Left hindlimb (tissue), 1 donor: ENCODE measurements around the gene GRK3.
A peak's percentile ranks its signal among the peaks of the same experiment; 100 is the strongest.

Experiments used
- DNase-seq: peaks from one replicate; pipeline ENCODE4 v3.0.0-alpha.2; 2018

Gene GRK3

GRCh38 chr22:25669253-25670069 lies 105.0 kb downstream of the GRK3 start:
- no peak for DNase-seq

DNA sequence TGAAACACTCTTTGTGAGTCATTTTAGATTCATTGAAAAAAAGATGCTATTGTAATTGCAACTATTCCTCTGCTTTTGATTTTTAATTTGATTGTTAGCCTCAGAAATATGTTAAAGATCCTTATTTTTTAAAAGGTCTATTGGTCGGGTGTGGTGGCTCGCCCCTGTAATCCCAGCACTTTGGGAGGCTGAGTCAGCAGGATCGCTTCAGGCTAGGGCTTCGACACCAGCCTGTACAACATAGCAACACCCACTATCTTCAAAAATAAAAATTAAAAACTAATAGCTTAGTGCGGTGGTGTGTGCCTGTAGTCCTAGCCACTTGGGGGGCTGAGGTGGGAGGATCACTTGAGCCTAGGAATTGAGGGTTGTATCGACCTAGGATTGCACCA lies 105.6 kb downstream of the GRK3 start:
- DNase-seq: no peak

DNA sequence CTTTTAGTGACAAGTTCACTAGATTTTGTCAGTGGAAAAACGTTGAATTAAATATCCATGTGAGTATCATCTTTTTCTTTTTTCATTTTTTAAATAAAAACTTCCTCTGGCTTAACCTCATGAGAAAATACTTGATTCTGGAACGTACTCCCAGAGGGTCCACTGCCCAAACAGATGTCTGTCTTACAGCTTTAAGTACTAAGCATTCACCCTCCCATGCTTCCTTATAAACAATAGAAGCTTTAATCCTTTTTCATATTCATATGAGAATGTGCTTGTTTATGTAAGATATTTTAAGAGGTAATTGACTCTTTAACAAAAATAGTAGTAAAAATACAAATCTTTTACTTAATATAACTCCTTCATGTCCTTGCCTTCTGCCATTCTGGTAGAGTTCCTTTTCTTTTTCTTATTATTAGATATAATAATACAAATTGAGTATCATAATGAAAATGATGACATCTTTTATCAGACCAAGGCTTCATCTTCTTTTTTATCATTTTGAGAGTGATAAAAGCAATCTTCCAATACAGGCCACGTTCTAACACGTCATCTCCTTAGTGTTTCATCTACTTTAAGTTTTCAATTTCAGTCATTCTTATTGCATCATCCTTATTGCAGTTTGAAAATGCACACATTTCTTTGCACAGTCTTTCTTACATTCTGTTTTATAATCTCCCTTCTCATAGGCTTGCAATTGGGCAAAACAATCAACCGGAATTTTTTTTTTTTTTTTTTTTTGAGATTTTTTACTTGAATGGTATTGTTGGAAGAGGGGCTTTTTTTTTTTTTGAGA lies 108.0 kb downstream of the GRK3 start:
- DNase-seq: no peak

- no peak for DNase-seq
Measured at GRCh38 chr22:25673713-25674112, 109.2 kb downstream of the GRK3 start.

GRCh38 chr22:25677631-25678030 lies 113.2 kb downstream of the GRK3 start:
- DNase-seq: no peak

- DNase-seq: no peak
Measured at GRCh38 chr22:25680051-25680450, 115.6 kb downstream of the GRK3 start.

- no peak for DNase-seq
Measured at GRCh38 chr22:25680956-25681355, 116.5 kb downstream of the GRK3 start.

GRCh38 chr22:25682109-25682508 lies 117.6 kb downstream of the GRK3 start:
- DNase-seq: no peak

DNA sequence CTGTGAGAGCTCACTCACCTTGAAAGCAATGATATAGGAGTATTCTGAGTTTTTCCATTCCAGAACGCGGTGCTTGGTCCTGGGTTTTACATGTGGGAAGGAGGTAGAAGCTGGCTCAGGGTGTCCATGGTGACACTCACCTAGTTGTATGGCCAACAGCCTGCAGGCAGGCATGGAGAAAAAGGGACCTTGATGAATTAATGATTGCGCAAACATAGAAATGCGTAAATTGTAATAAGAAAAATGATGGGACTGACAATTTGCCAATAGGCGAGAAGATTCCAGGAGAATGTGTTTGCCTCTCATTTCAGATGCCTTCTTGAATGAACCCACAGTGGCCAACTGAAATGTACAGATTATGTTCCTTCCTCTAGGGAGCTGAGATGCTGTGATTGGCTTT lies 124.2 kb downstream of the GRK3 start:
- no peak for DNase-seq

- no peak for DNase-seq
Measured at GRCh38 chr22:25689631-25690030, 125.2 kb downstream of the GRK3 start.

DNA sequence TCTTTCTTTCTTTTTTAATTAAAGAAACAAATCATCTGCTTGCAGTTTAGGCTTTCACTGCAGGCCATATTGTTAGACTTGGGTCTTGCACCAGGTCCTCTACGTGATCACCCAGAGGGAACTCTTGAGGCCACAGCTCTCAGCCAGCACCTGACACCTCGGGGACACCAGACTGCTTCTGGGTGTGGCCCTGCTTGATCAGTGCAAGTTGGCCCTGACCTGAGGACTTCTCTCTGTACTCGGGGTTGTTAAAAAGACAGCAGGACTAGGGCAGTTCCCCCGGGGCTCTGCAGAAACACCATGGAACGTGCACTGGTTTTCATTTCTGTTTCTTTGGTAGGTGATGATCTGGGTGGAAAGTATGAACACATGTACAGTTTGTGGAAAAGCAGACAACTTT lies 126.3 kb downstream of the GRK3 start:
- DNase-seq: no peak

DNA sequence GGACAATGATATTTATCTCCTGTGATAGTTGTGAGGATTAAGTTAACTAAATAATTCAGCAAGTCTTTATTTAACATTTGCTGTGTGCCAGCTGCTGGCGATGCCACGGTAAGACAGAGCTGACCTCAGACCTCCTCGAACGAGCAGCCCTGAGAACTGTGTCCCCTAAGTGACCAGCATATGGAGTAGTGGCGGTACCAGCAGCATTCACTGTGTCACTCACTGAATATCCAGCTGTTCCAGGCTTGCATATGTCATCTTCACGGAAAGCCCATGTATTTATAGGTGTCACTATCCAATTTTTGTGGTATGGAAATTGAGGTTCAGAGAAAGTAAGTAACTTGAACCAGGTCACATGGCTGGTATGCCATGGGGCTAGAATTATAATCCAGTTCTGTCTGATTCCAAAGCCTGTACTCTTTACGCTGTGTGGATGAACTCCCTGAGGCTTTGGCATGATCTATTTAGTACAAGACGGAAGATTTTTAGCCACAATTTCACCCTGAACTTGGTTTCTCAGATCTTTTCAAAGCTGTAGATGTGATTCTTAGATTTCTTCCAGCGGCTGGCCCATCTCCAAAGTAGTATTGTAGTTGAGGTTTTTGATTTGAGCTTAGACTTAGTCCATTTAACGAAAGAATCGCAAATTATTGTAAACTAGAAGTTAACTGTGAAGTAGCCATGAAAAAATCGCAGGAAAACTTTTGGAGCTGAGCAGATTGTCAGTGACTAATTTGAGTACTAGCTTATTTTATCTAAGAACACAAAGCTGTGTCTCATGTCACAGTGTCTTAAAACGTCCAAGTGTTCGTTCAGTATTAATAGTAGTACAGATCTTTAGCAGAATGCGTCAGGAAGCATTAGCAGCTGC lies 128.2 kb downstream of the GRK3 start:
- DNase-seq: no peak

- DNase-seq: no peak
Measured at GRCh38 chr22:25693268-25693565, 128.7 kb downstream of the GRK3 start.

DNA sequence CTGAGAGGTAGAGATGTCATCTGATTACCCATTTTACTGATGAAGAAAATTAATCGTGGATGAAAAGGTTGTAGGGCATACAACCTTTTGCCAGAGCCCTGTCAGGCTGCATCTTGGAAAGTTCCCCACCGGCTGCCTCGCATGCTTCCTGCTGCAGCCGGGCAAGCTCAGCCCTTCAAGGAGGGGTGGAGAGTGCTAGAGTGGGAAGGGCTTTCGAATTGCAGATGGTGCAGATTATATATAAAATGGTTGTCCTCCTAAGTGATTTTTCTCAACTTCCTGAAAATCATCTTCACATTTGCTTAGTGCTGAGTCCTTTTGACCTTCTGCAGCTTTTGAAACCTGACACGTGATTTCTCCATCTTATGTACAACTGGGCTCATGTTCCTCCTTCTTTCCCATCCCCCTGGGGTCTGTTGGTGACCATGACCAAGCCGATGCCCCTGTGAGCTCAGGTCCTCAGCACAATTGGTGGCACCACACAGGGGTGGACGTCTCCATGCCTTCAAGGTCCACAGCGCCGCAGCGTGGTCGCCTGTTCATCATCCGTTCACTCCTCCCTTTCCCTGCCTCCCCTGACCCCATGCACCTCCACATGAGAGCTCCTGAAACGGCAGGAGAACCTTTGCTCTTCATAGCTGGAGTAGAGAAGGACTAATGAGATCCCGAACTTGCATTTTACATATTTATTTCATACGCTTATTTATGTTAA lies 129.9 kb downstream of the GRK3 start:
- no peak for DNase-seq

GRCh38 chr22:25695146-25695545 lies 130.7 kb downstream of the GRK3 start:
- DNase-seq: no peak

- DNase-seq: no peak
Measured at GRCh38 chr22:25696763-25697162, 132.3 kb downstream of the GRK3 start.

DNA sequence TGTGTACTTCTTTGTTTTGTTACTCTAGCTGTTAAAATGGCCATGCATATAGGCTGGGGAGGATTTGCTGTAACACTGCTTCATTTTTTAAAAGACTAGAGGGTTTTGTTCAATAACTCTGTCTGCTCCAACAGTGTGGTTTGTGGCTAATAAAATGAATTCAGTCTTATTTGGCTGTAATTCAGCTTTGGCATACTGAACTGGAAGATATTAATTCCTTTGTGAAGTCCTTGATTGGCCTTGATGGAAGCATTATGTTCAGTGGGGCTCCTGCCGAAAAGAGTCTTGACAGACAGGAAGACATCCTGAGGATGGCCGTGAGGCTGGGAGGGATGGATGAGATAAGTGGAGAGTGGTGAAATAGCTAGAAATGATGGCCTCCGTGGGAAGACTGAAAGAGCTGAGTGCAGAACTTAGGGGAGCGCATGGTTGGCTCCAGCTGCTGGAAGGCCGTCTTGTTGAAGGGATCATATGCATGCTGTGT lies 132.7 kb downstream of the GRK3 start:
- DNase-seq: peak; percentile 55

- DNase-seq: no peak
Measured at GRCh38 chr22:25697978-25698377, 133.5 kb downstream of the GRK3 start.

DNA sequence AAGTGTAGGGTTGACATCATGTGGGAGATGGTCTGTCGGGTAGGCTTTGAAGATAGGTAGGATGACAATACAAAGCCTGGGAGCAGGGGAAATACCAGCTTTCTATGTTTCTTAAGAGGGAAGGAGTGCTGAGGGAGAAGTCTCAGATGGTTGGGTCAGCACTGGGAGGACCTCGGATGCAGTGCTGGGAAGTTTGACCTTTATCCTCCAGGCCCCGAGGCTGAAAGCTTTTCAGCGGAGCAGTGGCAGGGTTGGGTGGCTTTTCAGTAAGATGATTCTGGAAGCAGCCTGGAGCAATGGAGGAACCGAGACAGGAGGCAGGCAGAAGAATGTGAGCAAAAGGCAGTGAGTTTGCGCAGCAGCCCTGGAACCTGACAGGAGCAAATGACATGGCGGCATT lies 134.0 kb downstream of the GRK3 start:
- DNase-seq: no peak

GRCh38 chr22:25698978-25699377 lies 134.5 kb downstream of the GRK3 start:
- DNase-seq: no peak

DNA sequence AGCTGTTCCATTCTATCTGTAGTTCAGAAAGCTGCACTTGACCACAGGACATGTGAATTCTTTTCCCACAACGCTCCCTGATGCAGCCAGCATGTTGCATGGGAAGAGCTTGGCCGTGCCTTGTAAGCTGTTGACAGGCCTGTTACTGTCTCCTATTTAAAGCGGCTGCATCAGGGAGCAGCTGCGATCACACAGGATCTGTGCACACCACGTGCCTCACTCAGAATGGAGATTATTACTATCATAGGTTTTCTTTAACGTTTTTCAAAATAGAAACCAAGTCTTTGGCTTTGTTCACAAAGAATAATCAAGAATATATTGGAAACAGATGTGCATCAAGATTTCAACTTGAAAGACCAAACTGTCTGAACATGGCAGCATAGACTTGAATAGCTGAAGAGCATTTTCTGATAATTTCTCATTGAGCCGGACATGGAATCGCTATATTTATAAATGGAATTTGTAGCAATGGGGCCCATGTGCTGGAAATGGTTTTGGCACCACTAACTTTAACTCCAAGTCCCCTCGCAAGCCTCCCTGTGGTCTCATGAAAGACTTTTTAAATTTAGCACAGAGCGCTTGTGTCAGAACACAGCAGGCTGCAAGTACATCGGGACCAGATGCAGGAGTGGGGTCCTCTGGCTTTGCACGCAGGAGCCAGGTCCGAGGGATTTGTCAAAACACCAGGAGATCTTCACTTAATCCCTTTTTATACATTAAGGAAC lies 136.7 kb downstream of the GRK3 start:
- DNase-seq: peak; percentile 86

- DNase-seq: no peak
Measured at GRCh38 chr22:25702040-25702439, 137.6 kb downstream of the GRK3 start.
